ENCODE results near the gene FKBP4.

DNA sequence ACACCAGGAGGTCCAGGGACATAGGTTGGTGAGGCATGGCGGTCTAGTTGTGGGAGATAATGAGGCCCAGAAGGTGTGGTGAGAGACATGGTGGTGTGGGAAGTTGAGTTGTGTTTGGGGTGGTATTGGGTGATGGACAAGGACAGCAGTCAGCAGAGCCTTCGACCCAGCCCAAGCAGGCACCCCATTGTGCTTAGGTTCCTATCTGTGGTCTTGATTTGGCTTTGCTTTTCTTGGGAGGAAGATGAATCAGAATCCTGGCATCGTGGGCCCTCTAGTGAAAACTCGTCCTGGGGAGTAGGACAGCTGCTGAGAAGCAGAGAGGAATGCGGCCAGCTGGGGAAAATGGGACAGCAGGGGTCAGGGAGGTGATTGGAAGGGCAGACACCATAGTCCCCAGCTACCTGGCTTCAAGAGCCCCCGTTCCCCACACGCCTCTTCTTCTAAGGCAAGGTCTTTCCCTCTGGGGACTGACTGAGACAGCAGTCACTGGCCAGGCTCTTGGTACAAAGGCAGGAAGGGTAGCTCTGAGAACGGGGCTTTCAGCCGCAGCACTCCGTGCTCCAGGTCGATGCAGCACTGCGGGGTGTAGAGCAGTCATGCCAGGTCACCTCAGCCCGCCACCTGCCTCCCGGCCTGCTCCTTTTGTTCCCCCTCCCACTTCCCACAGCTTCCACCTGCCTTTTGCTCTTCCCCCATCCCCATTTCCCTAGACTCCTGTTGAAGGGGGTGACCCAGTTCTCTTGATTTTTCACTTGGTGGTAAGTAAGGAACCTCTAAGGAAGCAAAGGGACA is 32.1 kb downstream of the FKBP4 start:
- TF ChIP-seq EZH2 (IDR thresholded peaks at IDR 0.05; ENCODE audit: low read depth, unreplicated experiment) (no peak), EZH2phosphoT487 (IDR thresholded peaks at IDR 0.05; ENCODE audit: unreplicated experiment) (no peak), CREB1 (CRISPR knock-in tag; IDR thresholded peaks at IDR 0.05; ENCODE audit: low read depth) (no peak), POLR2AphosphoS5 (IDR thresholded peaks at IDR 0.05; ENCODE audit: low read depth) (no peak), ZNF331 (CRISPR knock-in tag; IDR thresholded peaks at IDR 0.05; ENCODE audit: low read depth) (no peak), ZNF114 (CRISPR knock-in tag; IDR thresholded peaks at IDR 0.05) (no peak)
- TF ChIP-seq, protein P1, sequence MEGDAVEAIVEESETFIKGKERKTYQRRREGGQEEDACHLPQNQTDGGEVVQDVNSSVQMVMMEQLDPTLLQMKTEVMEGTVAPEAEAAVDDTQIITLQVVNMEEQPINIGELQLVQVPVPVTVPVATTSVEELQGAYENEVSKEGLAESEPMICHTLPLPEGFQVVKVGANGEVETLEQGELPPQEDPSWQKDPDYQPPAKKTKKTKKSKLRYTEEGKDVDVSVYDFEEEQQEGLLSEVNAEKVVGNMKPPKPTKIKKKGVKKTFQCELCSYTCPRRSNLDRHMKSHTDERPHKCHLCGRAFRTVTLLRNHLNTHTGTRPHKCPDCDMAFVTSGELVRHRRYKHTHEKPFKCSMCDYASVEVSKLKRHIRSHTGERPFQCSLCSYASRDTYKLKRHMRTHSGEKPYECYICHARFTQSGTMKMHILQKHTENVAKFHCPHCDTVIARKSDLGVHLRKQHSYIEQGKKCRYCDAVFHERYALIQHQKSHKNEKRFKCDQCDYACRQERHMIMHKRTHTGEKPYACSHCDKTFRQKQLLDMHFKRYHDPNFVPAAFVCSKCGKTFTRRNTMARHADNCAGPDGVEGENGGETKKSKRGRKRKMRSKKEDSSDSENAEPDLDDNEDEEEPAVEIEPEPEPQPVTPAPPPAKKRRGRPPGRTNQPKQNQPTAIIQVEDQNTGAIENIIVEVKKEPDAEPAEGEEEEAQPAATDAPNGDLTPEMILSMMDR (conservative IDR thresholded peaks at IDR 0.05; ENCODE audit: low read depth in 2 of 2): no peak
- TF ChIP-seq, protein P2, sequence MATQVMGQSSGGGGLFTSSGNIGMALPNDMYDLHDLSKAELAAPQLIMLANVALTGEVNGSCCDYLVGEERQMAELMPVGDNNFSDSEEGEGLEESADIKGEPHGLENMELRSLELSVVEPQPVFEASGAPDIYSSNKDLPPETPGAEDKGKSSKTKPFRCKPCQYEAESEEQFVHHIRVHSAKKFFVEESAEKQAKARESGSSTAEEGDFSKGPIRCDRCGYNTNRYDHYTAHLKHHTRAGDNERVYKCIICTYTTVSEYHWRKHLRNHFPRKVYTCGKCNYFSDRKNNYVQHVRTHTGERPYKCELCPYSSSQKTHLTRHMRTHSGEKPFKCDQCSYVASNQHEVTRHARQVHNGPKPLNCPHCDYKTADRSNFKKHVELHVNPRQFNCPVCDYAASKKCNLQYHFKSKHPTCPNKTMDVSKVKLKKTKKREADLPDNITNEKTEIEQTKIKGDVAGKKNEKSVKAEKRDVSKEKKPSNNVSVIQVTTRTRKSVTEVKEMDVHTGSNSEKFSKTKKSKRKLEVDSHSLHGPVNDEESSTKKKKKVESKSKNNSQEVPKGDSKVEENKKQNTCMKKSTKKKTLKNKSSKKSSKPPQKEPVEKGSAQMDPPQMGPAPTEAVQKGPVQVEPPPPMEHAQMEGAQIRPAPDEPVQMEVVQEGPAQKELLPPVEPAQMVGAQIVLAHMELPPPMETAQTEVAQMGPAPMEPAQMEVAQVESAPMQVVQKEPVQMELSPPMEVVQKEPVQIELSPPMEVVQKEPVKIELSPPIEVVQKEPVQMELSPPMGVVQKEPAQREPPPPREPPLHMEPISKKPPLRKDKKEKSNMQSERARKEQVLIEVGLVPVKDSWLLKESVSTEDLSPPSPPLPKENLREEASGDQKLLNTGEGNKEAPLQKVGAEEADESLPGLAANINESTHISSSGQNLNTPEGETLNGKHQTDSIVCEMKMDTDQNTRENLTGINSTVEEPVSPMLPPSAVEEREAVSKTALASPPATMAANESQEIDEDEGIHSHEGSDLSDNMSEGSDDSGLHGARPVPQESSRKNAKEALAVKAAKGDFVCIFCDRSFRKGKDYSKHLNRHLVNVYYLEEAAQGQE (IDR thresholded peaks at IDR 0.05; ENCODE audit: unreplicated experiment): no peak
- TF ChIP-seq, protein P3, sequence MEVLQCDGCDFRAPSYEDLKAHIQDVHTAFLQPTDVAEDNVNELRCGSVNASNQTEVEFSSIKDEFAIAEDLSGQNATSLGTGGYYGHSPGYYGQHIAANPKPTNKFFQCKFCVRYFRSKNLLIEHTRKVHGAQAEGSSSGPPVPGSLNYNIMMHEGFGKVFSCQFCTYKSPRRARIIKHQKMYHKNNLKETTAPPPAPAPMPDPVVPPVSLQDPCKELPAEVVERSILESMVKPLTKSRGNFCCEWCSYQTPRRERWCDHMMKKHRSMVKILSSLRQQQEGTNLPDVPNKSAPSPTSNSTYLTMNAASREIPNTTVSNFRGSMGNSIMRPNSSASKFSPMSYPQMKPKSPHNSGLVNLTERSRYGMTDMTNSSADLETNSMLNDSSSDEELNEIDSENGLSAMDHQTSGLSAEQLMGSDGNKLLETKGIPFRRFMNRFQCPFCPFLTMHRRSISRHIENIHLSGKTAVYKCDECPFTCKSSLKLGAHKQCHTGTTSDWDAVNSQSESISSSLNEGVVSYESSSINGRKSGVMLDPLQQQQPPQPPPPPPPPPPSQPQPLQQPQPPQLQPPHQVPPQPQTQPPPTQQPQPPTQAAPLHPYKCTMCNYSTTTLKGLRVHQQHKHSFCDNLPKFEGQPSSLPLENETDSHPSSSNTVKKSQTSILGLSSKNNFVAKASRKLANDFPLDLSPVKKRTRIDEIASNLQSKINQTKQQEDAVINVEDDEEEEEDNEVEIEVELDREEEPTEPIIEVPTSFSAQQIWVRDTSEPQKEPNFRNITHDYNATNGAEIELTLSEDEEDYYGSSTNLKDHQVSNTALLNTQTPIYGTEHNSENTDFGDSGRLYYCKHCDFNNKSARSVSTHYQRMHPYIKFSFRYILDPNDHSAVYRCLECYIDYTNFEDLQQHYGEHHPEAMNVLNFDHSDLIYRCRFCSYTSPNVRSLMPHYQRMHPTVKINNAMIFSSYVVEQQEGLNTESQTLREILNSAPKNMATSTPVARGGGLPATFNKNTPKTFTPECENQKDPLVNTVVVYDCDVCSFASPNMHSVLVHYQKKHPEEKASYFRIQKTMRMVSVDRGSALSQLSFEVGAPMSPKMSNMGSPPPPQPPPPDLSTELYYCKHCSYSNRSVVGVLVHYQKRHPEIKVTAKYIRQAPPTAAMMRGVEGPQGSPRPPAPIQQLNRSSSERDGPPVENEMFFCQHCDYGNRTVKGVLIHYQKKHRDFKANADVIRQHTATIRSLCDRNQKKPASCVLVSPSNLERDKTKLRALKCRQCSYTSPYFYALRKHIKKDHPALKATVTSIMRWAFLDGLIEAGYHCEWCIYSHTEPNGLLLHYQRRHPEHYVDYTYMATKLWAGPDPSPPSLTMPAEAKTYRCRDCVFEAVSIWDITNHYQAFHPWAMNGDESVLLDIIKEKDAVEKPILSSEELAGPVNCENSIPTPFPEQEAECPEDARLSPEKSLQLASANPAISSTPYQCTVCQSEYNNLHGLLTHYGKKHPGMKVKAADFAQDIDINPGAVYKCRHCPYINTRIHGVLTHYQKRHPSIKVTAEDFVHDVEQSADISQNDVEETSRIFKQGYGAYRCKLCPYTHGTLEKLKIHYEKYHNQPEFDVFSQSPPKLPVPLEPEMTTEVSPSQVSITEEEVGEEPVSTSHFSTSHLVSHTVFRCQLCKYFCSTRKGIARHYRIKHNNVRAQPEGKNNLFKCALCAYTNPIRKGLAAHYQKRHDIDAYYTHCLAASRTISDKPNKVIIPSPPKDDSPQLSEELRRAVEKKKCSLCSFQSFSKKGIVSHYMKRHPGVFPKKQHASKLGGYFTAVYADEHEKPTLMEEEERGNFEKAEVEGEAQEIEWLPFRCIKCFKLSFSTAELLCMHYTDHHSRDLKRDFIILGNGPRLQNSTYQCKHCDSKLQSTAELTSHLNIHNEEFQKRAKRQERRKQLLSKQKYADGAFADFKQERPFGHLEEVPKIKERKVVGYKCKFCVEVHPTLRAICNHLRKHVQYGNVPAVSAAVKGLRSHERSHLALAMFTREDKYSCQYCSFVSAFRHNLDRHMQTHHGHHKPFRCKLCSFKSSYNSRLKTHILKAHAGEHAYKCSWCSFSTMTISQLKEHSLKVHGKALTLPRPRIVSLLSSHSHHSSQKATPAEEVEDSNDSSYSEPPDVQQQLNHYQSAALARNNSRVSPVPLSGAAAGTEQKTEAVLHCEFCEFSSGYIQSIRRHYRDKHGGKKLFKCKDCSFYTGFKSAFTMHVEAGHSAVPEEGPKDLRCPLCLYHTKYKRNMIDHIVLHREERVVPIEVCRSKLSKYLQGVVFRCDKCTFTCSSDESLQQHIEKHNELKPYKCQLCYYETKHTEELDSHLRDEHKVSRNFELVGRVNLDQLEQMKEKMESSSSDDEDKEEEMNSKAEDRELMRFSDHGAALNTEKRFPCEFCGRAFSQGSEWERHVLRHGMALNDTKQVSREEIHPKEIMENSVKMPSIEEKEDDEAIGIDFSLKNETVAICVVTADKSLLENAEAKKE (CRISPR knock-in tag; IDR thresholded peaks at IDR 0.05): no peak
- TF ChIP-seq, protein P4, sequence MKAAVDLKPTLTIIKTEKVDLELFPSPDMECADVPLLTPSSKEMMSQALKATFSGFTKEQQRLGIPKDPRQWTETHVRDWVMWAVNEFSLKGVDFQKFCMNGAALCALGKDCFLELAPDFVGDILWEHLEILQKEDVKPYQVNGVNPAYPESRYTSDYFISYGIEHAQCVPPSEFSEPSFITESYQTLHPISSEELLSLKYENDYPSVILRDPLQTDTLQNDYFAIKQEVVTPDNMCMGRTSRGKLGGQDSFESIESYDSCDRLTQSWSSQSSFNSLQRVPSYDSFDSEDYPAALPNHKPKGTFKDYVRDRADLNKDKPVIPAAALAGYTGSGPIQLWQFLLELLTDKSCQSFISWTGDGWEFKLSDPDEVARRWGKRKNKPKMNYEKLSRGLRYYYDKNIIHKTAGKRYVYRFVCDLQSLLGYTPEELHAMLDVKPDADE (IDR thresholded peaks at IDR 0.05): no peak

All from GM23338 (cell line).